ENCODE measurements around the gene GPD1L. TPM values are rescaled to one million over a fixed set of nuclear protein-coding genes. Genes with fewer than 3 reads are reported as not detected.

GPD1L gene
- total and polyA plus RNA-seq, 10 of the 15 experiments (the other 5 are each of a cell fraction or from before 2014, with no cell fraction given), result 0.77 to 4.8 (median 3.9) TPM

- intact Hi-C loops (cut with micrococcal nuclease; ENCODE audit: unreplicated experiment) (no loop called here), in situ Hi-C loops (cut with MboI) (no loop called here)
- no peak for DNase-seq (ENCODE audit: low read depth, low spot score)
- no TSS peak for BruUV-seq (replicated peaks)
- H3K4me2 ChIP-seq (ENCODE audit: control insufficient read depth, insufficient read depth), result no peak overlapping the region
- no peak overlapping the region for H3K9ac ChIP-seq (ENCODE audit: control insufficient read depth, insufficient read depth, low read length)
- H3K36me3 ChIP-seq (ENCODE audit: control insufficient read depth in 2 of 2, insufficient read depth in 2 of 2, low read length in 1 of 2), result no peaks in the 10 kb centered on the region
- TF ChIP-seq ZNF622 (IDR thresholded peaks at IDR 0.05), result no peak
- no peak for TF ChIP-seq ATF3 (IDR thresholded peaks at IDR 0.05; ENCODE audit: borderline replicate concordance, extremely low read depth, low read depth, low read length)
- no peak for TF ChIP-seq CEBPB (IDR thresholded peaks at IDR 0.05; ENCODE audit: borderline replicate concordance in 1 of 2, low read depth in 2 of 2, low read length in 2 of 2)
- TF ChIP-seq SMAD1 (IDR thresholded peaks at IDR 0.05; ENCODE audit: low read depth, partially characterized antibody), result no peak
- TF ChIP-seq E2F8 (IDR thresholded peaks at IDR 0.05; ENCODE audit: low read depth, partially characterized antibody), result no peak
- H3K9me3 ChIP-seq (replicated peaks; ENCODE audit: control insufficient read depth, insufficient read depth, low read length), result no peaks in the 10 kb centered on the region
- no peaks in the 10 kb centered on the region; the same call in 1 of the 2 replicates for H4K20me1 ChIP-seq (ENCODE audit: control insufficient read depth, insufficient read depth)
- POLR2A ChIA-PET, result interaction anchor here (0.5 kb wide), 1 partner anchor 1003 kb away, joined by 7 read pairs; no protein-coding TSS in a partner anchor
- no peaks in the 10 kb centered on the region for H3K27me3 ChIP-seq (replicated peaks in 1 of 2; ENCODE audit: control insufficient read depth in 2 of 2, insufficient read depth in 2 of 2, low read length in 1 of 2)
- no peak overlapping the region for H3K4me3 ChIP-seq
- CTCF ChIA-PET, result interaction anchor here (1.0 to 1.5 kb wide), 2 partner anchors 18 to 107 kb away, joined by 3 to 4 read pairs; no protein-coding TSS in a partner anchor
- H3K4me1 ChIP-seq (ENCODE audit: control insufficient read depth, insufficient read depth, low read length), result no peaks in the 10 kb centered on the region
- no peak for FAIRE-seq
- no peak for ATAC-seq
- RAD21 ChIA-PET (ENCODE audit: unreplicated experiment), result no interaction called here
- no peaks in the 10 kb centered on the region for H3K79me2 ChIP-seq (ENCODE audit: control insufficient read depth, insufficient read depth, low read length)
- no peak overlapping the region for H2AFZ ChIP-seq (ENCODE audit: control insufficient read depth, low read depth, low read length)
- no peak overlapping the region for H3K27ac ChIP-seq (ENCODE audit: control insufficient read depth, insufficient read depth)
- 91% methylated on average over 4 of the region's 4 CpGs for WGBS (ENCODE audit: insufficient coverage, insufficient replicate concordance, low lambda C conversion rate, missing lambda C conversion rate)
- SMC1A ChIA-PET (ENCODE audit: uncharacterized antibody, unreplicated experiment), result no interaction called here
These were observed 20.0 kb downstream of the GPD1L start for GRCh38 chr3:32126305-32127015.

All from GM12878 (cell line).